Measurements from ENCODE around the gene LZTS3. TPM values are rescaled to one million over a fixed set of nuclear protein-coding genes. Genes with fewer than 3 reads are reported as not detected.

Gene LZTS3
- total and polyA plus RNA-seq, 2 of the 13 experiments (the other 11 are each of a cell fraction or from before 2014, with no cell fraction given), result 10.1 to 31.3 TPM

GRCh38 chr20:3208786-3209256, 35.5 kb upstream of the LZTS3 start:
- H3K79me2 ChIP-seq (ENCODE audit: insufficient read depth, low read length), result peaks cover 48% of the 10 kb centered on the region
- FAIRE-seq, result peak; percentile 4
- BruUV-seq (replicated peaks), result TSS peak; percentile 66
- peak; percentile 23 for TF ChIP-seq ZNF781 (CRISPR knock-in tag; IDR thresholded peaks at IDR 0.05; ENCODE audit: borderline replicate concordance, not compliant biosample characterization)
- TF ChIP-seq, protein P1, sequence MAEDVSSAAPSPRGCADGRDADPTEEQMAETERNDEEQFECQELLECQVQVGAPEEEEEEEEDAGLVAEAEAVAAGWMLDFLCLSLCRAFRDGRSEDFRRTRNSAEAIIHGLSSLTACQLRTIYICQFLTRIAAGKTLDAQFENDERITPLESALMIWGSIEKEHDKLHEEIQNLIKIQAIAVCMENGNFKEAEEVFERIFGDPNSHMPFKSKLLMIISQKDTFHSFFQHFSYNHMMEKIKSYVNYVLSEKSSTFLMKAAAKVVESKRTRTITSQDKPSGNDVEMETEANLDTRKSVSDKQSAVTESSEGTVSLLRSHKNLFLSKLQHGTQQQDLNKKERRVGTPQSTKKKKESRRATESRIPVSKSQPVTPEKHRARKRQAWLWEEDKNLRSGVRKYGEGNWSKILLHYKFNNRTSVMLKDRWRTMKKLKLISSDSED (CRISPR knock-in tag; IDR thresholded peaks at IDR 0.05), result 0 out of 2 replicates have a peak, but pooled peaks have one; percentile 27
- no peak for TF ChIP-seq KDM6A (CRISPR knock-in tag; IDR thresholded peaks at IDR 0.05; ENCODE audit: low read depth)
- TF ChIP-seq ZNF792 (CRISPR knock-in tag; IDR thresholded peaks at IDR 0.05), result peak; percentile 1; the same call in 1 of the 2 replicates
- 0 out of 2 replicates have a peak, but pooled peaks have one; percentile 2 for TF ChIP-seq ZBTB20 (CRISPR knock-in tag; IDR thresholded peaks at IDR 0.05; ENCODE audit: borderline replicate concordance, low read depth)
- TF ChIP-seq, protein P2, sequence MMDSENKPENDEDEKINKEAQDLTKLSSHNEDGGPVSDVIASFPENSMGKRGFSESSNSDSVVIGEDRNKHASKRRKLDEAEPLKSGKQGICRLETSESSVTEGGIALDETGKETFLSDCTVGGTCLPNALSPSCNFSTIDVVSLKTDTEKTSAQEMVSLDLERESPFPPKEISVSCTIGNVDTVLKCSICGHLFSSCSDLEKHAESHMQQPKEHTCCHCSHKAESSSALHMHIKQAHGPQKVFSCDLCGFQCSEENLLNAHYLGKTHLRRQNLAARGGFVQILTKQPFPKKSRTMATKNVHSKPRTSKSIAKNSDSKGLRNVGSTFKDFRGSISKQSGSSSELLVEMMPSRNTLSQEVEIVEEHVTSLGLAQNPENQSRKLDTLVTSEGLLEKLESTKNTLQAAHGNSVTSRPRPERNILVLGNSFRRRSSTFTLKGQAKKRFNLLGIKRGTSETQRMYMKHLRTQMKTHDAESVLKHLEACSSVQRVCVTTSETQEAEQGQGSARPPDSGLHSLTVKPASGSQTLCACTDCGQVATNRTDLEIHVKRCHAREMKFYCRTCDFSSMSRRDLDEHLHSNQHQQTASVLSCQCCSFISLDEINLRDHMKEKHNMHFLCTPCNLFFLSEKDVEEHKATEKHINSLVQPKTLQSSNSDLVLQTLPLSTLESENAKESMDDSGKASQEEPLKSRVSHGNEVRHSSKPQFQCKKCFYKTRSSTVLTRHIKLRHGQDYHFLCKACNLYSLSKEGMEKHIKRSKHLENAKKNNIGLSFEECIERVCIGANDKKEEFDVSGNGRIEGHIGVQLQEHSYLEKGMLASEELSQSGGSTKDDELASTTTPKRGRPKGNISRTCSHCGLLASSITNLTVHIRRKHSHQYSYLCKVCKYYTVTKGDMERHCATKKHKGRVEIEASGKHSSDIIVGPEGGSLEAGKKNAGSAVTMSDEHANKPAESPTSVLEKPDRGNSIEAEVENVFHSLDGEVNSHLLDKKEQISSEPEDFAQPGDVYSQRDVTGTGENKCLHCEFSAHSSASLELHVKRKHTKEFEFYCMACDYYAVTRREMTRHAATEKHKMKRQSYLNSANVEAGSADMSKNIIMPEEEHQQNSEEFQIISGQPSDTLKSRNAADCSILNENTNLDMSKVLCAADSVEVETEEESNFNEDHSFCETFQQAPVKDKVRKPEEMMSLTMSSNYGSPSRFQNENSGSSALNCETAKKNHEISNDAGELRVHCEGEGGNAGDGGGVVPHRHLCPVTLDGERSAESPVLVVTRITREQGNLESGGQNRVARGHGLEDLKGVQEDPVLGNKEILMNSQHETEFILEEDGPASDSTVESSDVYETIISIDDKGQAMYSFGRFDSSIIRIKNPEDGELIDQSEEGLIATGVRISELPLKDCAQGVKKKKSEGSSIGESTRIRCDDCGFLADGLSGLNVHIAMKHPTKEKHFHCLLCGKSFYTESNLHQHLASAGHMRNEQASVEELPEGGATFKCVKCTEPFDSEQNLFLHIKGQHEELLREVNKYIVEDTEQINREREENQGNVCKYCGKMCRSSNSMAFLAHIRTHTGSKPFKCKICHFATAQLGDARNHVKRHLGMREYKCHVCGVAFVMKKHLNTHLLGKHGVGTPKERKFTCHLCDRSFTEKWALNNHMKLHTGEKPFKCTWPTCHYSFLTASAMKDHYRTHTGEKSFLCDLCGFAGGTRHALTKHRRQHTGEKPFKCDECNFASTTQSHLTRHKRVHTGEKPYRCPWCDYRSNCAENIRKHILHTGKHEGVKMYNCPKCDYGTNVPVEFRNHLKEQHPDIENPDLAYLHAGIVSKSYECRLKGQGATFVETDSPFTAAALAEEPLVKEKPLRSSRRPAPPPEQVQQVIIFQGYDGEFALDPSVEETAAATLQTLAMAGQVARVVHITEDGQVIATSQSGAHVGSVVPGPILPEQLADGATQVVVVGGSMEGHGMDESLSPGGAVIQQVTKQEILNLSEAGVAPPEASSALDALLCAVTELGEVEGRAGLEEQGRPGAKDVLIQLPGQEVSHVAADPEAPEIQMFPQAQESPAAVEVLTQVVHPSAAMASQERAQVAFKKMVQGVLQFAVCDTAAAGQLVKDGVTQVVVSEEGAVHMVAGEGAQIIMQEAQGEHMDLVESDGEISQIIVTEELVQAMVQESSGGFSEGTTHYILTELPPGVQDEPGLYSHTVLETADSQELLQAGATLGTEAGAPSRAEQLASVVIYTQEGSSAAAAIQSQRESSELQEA (CRISPR knock-in tag; IDR thresholded peaks at IDR 0.05; ENCODE audit: not compliant biosample characterization), result peak; percentile 7
- TF ChIP-seq KDM4B (CRISPR knock-in tag; IDR thresholded peaks at IDR 0.05), result 0 out of 2 replicates have a peak, but pooled peaks have one; percentile 9
- TF ChIP-seq, protein P3, sequence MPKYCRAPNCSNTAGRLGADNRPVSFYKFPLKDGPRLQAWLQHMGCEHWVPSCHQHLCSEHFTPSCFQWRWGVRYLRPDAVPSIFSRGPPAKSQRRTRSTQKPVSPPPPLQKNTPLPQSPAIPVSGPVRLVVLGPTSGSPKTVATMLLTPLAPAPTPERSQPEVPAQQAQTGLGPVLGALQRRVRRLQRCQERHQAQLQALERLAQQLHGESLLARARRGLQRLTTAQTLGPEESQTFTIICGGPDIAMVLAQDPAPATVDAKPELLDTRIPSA (CRISPR knock-in tag; IDR thresholded peaks at IDR 0.05; ENCODE audit: borderline replicate concordance), result 0 out of 2 replicates have a peak, but pooled peaks have one; percentile 2
- no peak for TF ChIP-seq GTF2F1 (IDR thresholded peaks at IDR 0.05; ENCODE audit: low read length)
- TF ChIP-seq, protein P4, sequence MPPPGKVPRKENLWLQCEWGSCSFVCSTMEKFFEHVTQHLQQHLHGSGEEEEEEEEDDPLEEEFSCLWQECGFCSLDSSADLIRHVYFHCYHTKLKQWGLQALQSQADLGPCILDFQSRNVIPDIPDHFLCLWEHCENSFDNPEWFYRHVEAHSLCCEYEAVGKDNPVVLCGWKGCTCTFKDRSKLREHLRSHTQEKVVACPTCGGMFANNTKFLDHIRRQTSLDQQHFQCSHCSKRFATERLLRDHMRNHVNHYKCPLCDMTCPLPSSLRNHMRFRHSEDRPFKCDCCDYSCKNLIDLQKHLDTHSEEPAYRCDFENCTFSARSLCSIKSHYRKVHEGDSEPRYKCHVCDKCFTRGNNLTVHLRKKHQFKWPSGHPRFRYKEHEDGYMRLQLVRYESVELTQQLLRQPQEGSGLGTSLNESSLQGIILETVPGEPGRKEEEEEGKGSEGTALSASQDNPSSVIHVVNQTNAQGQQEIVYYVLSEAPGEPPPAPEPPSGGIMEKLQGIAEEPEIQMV (CRISPR knock-in tag; IDR thresholded peaks at IDR 0.05; ENCODE audit: low read depth), result 0 out of 2 replicates have a peak, but pooled peaks have one; percentile 15
- 0 out of 2 replicates have a peak, but pooled peaks have one; percentile 4 for TF ChIP-seq ZNF563 (CRISPR knock-in tag; IDR thresholded peaks at IDR 0.05)

More at GRCh38 chr20:3208786-3209256, 35.5 kb upstream of the LZTS3 start:
- in situ Hi-C loops (cut with HindIII; ENCODE audit: extremely low pct_ligation_motif_present, low pct_unique_long_range_greater_than_20kb), result no loop called here
- ATAC-seq, result peak; percentile 1
- Histone ChIP-seq H3K27me3 (ENCODE audit: control insufficient read depth in 1 of 2, insufficient read depth in 2 of 2, low read length in 2 of 2) (peaks cover 0 to 6% of the 10 kb centered on the region in 2 experiments; a peak in 1 of 5 replicates), H3K9me3 (ENCODE audit: low read length) (no peaks in the 10 kb centered on the region), H3K4me1 (ENCODE audit: insufficient read depth, low read length) (peaks cover 42% of the 10 kb centered on the region), H3K4me3 (replicated peaks in 1 of 3; ENCODE audit: insufficient read depth in 1 of 3, low read depth in 2 of 3, low read length in 3 of 3) (peak overlapping the region; percentile 89 to 99 (median 90)), H3K27ac (ENCODE audit: extremely low read length, insufficient read depth, low read length) (peak overlapping the region; percentile 75), H3K9ac (ENCODE audit: insufficient read depth, low read depth, low read length) (peak overlapping the region; percentile 94), H4K20me1 (ENCODE audit: insufficient read depth, low read length) (no peaks in the 10 kb centered on the region), H3K4me2 (ENCODE audit: low read depth, low read length) (peak overlapping the region; percentile 99), H3K36me3 (replicated peaks in 1 of 2; ENCODE audit: control insufficient read depth in 1 of 2, insufficient read depth in 2 of 2, low read length in 2 of 2) (peaks cover 5 to 10% of the 10 kb centered on the region in 2 experiments), H2AFZ (ENCODE audit: low read length) (peak overlapping the region; percentile 64)
- DNase-seq (ENCODE audit: low spot score), result no peak
- CTCF ChIA-PET (ENCODE audit: low intra/inter-chr PET ratio, low total read pairs), result no interaction called here
- POLR2A ChIA-PET, result interaction anchor here (0.9 to 9.7 kb wide), 15 partner anchors 9 to 557 kb away, joined by 3 to 149 read pairs (median 7); partner anchors contain the start of genes FASTKD5, SLC4A11 and UBOX5
- intact Hi-C loops (cut with micrococcal nuclease; ENCODE audit: unreplicated experiment), result loop anchor here (2.0 kb wide), 3 partner anchors 22 to 90 kb away; no protein-coding TSS in a partner anchor
- 2% methylated on average over 9 of the region's 10 CpGs for WGBS (ENCODE audit: low lambda C conversion rate)
